GM18861 (cell line): ENCODE measurements around the gene ID2.

Source experiments
- ATAC-seq: cut with Tn5 transposase; IDR thresholded peaks from one replicate; pipeline ENCODE4 v1.9.1; 2021; ENCODE audit not compliant: unreplicated experiment

Gene ID2

DNA sequence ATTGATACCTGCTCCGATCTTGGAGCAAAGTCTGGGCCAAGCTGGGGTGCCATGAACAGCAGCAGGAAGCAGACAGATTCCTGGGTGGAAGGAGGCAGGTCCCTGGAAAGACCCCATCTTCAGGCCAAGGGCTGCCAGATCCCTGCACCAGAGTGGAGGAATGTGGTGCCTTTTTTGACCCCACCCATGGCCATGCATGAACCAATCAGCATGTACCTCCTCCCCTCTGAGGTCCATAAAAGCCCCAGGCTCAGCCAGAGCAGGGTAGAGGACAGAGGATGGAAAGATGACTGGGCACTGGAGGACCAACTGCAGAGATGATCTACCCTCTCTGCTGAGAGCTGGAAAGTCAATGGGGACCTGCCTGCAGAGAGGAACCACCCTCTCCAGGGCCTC is 34.4 kb upstream of the ID2 start:
- ATAC-seq: no peak

DNA sequence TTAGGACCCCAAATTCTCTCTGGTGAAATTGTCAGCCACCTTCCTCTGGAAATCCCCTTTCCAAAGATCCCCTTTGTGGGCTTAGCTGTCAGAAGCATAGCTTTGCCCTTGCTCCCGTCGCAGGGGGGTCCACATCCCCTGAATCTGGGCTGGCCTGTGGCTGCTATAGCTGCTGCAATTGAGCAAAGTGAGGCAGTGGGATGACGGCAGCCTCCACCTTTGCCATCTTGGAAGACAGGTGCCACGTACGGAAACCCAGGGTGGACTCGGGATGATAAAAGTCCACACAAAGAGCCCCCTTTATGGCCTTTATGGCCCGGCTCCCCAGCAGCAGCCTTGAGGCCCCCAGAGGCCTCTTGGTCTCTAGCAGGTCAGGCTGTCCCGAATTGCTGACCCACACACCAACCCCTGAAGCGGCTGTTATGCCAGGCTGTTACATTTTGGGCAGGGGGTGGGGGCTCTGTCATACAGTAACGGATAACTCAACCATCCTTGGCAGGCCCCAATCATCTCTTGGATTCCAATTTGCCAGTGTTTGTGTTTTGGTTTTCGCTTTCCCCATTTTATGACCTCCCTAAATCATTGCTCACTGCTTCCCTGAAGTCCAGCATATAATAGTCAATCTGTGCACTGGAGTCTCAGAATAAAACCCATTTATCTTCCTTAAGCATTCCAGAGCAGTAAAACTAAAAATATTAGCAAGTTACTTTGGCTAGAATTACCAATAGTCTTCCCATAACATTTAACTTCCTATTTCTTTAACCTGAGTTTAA is 33.2 kb upstream of the ID2 start:
- ATAC-seq: no peak

DNA sequence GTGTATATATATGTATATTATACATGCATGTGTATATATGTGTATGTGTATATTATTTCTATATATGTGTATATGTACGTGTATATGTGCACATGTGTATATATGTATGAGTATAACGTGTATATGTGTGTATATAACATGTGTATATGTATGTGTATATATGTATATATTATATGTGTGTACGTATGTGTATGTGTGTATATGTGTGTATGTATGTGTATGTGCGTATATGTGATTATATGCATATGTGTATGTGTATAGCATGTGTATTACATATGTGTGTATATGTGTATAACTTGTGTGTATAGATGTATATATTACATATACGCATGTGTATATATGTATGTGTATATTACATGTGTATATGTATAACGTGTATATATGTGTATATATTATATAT is 32.1 kb upstream of the ID2 start:
- ATAC-seq: no peak

DNA sequence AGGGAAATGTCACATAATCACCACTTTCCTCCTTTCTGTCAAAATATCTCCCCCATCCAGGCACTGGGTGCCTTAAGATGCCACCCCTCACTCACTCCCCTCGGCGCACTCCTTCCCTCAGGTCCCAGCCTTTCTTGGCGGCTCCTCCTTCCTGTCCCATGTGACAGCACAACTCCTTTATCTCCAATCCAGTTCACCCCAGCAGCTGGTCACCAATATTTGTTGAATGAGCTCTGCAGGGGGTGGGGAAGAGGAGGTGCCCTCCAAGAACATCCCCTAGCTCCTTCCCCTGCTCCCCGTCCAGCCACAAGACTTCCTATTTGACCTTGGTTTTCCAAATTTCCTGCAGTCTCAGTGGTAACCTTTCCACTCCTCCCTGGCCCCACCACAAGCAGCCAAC is 31.6 kb upstream of the ID2 start:
- no peak for ATAC-seq

DNA sequence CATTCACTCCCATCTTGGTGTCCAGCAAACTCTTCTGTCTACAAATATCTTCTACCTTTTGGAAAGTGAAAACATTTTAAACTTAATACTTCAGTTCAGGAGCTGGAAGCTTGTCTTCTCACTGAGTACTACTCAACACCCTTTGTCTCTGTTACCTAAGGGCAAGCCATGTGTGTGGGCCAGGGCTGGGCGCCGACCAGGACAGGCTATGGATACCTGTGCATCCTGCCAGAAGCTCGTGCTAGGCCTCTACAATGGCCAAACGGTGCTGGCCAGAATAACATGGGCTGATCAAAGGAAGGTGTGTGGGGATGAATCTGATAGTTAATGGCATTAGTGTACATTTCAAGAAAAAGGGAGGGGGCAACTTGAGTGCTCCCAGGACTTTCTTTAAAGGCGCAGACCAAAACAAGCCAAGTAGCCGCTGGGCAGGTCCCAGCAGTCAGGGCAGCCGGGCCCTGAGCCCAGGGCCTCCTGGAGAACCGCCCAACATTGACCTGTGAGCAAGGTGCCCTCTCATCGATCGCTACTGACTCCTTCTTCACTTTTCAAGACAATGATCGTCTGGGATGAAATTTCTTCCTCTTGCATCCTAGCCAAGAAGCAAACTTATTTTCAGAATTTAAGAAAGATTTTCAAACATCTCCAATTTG is 29.0 kb upstream of the ID2 start:
- ATAC-seq: no peak

DNA sequence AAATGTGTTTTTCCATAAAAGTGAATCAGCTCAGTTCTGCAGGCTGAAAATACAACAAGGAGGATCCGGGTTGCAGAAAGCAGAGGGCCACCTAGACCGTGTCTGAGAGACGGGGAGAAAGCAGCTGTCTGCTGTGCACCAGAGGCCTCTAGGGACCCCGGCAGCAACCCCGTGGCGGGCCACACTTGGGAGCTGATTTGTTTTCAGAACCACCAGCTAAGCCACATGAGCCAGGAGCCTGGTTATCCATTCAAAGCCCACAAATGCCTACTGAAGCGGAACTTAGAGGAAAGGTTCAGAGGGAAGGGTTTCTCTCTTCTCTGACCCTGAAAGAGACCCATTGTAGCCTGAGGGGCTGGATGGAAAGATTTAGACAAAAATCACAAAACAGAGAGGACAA is 28.4 kb upstream of the ID2 start:
- peak; percentile 54 for ATAC-seq

DNA sequence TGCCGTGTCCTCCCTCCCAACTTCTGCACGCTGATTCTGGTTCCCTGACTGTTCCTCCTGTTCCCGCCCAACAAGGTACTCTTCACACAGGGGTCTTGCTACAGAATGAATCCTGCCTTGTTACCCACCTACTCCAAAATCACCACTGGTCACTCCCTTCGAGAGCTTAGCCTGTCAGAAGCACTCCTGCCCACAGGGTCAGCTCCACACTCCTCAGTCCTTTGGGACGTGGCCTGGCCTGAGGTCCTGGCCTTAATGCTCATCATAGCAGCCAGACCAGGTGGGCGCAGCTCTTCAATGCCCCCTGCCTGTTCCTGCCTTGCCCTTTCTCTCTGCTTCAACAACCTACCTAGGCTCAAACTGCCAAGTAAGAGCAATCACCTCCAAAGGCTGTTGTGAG is 27.8 kb upstream of the ID2 start:
- ATAC-seq: no peak

DNA sequence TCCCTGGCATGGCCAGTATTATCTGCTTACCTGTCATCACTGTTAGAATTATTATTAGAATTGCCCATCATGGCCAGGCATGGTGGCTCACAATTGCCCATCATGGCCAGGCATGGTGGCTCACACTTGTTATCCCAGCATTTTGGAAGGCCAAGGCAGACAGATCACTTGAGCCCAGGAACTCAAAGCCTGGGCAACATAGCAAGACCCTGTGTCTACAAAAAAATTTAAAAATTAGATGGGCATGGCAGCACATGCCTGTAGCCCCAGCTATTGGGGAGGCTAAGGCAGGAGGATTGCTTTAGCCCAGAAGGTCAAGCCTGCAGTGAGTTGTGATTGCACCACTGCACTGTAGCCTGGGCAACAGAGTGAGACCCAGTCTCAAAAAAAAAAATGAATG is 27.4 kb upstream of the ID2 start:
- ATAC-seq: no peak

DNA sequence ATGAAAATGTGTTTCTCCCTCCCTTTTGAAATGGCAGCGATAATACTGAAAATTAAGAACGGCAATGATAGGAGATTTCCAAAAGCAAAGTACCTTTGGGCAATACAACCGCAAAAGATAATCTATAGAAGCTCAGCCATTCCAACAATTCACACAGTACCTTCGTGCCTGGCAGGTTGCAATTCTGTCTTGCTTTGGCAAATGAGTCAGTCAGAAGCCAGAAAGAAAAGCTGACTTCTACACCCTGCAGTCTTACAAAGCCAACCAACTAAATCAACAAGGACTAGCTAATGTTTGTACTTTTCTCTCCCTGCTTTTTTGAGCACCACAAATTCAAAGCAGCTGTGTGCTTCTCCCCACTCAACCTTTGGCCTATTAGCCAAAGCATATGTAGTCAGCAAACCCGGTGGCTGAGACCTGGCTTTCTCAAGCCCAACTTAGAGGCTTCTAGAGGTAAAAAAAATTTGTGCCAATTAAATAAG is 25.7 kb upstream of the ID2 start:
- no peak for ATAC-seq

DNA sequence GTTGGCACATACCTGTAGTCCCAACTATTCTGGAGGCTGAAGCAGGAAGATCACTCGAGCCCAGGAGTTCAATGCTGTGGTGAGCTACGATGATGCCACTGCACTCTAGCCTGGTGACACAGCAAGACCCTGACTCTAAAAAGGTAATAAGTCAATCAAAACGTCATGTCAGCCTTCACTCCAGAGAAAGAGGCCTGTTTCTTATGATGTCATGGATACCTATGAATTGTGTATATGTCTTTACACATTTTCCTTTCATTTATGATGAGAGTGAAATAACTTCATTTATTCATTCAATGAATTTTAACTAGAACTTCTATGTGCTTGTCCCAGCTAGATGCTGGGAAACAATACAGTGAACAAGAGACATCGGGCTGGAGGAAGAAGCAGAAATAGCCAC is 25.0 kb upstream of the ID2 start:
- ATAC-seq: no peak

DNA sequence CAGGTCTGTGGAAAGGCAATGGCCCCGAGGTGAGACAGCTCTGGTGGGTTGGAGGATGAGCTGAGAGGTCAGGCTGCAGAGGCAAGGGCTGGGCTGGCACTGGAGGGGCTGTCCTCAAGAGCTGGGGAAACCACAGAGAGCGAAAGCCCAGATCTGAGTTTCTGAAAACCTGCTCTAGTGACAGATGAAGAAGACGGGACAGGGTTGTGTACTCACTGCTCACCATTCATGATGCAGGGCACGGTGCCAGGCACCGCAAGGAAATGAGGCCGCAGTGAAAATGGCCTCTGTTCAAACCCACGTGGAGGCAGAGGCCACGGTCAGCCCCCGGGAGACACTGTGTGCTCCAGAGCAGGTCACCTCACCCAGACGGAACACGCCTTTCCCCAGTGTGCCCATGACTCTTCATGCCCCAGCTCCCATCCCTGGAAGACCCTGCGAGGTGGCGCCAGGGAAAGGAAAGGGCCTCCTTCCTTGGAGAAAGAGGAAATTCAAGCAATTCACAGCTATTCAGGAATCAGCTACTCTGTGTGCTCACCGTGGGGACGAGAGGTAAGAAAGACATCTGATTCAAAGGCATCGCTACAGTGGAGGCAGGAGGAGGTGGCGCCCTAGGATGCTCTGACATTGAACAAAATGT is 24.3 kb upstream of the ID2 start:
- ATAC-seq: peak; percentile 63

DNA sequence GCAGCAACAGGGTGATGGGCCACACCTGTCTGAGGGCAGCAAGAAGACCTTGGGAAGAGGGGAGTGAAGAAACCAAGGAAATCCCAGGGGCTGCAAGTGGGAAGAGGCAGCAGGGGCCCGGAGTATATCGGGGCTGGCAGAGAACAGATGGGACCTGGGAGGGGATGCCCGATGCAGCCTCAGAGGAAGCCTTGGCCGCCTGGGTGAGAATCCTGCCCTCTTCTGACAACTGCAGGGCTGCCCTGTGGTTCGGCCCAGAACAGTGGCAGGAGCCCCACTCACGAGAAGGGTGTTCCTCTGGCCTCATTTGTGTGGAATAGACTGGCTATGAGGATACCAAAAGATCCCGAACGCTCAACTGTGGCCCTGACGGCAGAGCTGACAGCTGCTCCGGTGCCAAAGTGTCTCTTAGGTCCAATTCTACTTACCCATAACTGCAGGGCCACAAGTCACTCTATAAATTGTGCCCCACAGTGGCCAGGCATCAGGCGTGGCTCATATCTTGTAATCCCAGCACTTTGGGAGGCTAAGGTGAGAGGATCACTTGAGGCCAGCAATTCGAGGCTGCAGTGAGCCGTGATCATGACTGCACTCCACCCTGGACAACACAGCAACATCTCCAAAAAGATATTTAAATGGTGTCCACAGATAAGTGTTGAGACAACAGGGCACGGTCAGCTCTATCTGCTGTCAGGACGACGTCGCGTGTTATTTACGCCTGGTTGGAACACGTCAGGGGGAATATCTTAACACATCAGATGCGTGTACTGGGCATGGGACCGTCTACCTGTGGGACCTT is 23.6 kb upstream of the ID2 start:
- ATAC-seq: no peak

DNA sequence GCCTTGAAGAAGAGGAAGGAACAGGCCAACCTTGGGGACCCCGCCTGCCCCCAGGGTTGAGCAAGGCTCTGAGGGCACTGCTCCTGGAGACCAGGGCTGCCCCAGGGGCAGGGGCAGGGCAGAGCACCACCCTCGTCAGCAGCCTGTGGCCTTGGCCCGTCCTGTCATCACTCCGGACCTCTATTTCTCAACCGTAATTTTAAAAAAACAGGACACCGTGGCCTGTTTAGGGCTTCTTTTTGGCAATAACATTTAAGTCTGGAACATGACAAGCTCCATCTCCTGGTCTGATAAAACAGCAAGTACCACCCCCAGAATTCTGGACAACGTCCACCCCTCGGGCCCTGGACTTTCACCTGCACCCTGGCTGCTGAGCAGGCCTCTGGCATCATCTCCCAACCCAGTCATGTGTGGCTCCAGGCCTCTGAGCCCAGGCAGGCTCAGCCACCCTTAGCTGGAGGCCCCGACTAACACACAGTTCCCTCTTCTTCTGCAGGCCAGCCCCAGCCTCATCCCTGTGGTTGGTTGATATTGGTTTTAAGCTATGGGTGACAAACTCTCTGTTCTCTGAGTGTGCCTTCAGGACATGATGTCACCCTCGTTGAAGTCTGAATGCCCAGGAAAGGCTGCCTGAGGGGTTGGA is 22.6 kb upstream of the ID2 start:
- ATAC-seq: no peak

DNA sequence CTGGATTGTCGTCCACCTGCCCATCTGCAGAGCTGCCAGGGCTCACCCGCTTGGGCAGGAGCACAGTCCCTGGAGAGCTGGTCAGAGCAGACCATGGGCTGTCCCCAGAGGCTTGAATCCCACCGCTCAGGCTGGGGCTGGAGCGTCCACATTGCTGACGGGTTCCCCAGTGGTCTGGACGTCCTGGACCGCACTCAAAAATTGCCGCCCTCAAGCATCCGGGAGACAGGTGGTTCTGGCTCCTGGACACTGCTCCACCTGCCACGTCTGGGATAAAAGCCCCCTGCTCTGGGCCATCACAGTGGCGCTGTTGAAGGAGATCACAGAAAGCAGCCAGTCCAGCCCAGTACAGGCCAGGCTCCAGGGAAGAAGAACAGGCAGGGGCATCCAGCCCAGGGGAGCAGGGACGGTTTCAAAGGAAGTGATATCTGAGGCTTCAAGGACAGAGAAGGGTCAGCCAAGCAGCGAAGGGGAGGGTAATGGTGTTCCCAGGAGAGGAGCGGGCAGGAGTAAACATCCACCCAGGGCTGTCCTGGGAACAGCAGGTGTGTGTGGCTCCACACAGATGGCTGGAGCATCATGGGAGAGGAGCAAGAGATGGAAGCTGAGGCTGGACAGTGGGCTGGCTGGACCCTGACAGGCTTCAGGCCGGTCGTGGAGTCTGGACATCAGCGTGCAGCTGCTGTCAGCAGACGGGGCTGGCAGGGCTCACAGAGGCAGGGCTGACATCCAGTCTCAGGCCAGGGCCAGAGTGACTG is 21.9 kb upstream of the ID2 start:
- ATAC-seq: no peak

DNA sequence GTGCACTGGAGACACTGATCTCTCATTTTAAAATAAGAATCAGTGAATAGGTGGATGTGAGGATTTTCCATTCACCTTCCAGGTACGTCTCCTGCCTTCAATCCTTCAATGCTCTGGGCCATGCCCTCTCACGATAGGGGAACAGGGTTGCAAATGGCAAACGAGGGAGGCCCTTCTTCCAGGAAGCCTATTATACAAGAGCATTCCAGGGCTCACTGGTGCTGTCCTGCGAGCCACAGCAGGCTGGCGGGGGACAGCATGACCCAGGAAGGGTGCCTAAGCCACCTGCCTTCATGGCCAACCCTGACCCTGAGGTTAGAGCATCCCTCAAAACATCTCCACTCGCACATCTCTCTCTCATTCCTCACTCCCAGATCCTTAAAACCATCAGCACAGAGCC is 20.6 kb upstream of the ID2 start:
- ATAC-seq: no peak

DNA sequence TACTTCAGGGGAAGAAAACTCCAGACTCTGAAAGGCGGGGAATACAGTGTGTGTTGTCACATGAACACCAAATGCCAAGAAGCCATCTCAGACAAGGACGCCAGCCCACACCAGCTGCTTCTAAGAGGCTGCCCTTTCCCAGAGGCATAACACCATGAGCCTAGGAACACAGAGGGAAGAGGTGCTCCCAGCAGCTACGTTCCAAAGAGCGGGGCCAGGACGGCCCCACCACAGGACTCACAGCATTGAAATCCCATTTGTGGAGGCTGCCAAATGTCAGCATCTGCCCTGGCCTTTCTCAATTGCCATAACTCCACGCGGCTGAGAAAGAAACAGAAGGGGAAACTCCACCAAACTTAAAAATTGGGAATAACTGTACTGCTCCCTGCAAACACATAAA is 20.1 kb upstream of the ID2 start:
- no peak for ATAC-seq

DNA sequence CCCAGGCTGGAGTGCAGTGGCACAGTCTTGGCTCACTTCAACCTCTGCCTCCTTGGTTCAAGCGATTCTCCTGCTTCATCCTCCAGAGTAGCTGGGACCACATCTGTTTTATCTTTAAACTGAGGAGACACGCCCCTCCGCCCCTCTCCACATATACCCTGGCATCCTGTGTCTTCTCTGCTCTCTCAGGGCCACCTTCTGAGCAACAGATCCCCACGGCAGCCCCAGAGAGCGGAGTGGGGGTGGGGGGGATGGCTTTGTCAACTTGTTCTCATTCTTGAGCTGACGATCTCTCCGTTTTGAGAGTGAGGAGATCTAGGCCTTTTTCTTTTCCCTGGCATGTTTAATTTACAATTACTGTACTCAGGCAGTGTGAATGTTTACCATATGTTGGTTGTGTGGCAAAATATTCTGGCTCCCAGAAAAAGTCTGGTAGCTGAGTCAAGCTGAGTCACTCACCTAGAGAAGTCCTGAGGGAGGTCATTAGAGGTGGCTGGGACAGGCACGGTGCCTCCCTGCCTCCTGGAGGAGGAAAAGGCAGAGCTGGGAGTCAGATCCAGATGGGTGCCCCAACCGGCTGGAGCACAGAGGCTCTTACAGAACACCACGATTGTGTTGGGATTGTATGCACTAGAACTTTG is 19.5 kb upstream of the ID2 start:
- no peak for ATAC-seq

DNA sequence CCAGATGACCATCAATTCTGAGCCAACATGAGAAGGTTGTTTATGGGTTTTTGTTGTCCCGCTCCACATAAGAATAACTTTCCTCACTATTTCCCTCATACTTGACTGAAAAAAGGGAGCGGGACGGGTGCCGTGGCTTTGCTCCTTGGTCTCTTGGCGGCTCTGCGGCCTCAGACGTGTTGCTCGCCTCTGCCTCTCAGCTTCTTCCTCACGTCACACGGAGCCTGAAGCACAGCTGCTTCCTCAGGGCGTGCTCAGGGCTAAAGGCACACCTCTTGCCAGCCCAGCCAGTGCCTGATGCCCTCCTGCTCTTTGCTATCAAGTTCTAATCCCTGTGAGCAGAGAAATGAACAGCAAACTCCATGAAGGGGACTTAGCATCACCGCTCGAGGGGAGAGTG is 17.9 kb upstream of the ID2 start:
- no peak for ATAC-seq

DNA sequence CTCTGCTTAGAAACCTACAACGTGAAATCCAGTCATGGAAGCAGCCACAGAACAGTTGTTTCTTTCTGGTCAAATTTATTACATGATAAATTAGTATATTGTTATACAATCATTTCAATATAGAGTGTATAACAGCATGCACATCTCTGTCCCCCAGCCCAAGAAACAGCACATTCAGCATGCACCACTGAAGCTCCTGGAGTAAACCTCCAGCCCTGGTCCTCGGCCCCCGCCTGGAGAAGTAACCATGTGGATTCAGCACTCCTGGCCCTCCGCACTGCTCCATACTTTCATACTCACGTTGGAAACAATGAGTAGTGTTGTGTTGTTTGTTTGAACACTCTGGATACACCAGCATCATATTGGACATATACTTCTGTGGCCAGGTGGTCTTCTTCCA is 15.3 kb upstream of the ID2 start:
- no peak for ATAC-seq
